Ovary (tissue), 3 donors: ENCODE results near the gene INSR.

ENCODE experiments used
- CTCF ChIP-seq, 3 donors: fragments of 450-650 bp in 2 of 3; fragments of 200-600 bp in 1 of 3; IDR thresholded peaks; one replicate each; pipeline versions ENCODE4 v1.5.1 to v1.8.0; 2016 to 2022; ENCODE audit warnings: antibody characterized with exemption in 3 of 3, mild to moderate bottlenecking in 1 of 3
- POLR2A ChIP-seq: fragments of 450-650 bp; IDR thresholded peaks from one replicate; pipeline ENCODE4 v1.6.1; 2017; ENCODE audit warnings: antibody characterized with exemption, mild to moderate bottlenecking, moderate library complexity
- donor health status: DM: no; HTN: no; CAD: no.

- TF ChIP-seq CTCF (IDR thresholded peaks at IDR 0.05) (no peak), POLR2A (no peak)
These were observed 80.4 kb downstream of the INSR start for GRCh38 chr19:7213628-7214323.
